ENCODE data around the gene SYNE1.
"Not testable (repeated sequence)": the region's sequence is repeated elsewhere in the genome, so short reads cannot be mapped to it uniquely, and the experiment has no call there.

DNA sequence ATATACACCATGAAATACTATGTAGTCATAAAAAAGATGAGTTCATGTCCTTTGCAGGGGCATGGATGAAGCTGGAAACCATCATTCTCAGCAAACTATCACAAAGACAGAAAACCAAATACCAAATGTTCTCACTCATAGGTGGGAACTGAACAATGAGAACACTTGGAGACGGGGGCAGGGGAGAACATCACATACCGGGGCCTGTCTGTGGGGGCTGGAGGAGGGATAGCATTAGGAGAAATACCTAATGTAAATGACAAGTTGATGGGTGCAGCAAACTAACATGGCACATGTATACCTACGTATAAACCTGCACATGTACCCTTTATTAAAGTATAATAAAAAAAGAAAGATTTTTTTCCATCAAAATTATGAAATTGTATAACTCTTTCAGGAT, 22.4 kb downstream of the SYNE1 start:
- not testable (repeated sequence) for TF ChIP-seq POLR2A, EP300 (IDR thresholded peaks at IDR 0.05)
- TF ChIP-seq, protein P1, sequence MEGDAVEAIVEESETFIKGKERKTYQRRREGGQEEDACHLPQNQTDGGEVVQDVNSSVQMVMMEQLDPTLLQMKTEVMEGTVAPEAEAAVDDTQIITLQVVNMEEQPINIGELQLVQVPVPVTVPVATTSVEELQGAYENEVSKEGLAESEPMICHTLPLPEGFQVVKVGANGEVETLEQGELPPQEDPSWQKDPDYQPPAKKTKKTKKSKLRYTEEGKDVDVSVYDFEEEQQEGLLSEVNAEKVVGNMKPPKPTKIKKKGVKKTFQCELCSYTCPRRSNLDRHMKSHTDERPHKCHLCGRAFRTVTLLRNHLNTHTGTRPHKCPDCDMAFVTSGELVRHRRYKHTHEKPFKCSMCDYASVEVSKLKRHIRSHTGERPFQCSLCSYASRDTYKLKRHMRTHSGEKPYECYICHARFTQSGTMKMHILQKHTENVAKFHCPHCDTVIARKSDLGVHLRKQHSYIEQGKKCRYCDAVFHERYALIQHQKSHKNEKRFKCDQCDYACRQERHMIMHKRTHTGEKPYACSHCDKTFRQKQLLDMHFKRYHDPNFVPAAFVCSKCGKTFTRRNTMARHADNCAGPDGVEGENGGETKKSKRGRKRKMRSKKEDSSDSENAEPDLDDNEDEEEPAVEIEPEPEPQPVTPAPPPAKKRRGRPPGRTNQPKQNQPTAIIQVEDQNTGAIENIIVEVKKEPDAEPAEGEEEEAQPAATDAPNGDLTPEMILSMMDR (IDR thresholded peaks at IDR 0.05) = not testable (repeated sequence)

Data from sigmoid colon (tissue), 4 donors.